ENCODE results near the gene C1orf159.
"Not testable (repeated sequence)": the region's sequence is repeated elsewhere in the genome, so short reads cannot be mapped to it uniquely, and the experiment has no call there.

C1orf159 gene

GRCh38 chr1:1116701-1117468, 996 bp upstream of the C1orf159 start:
- DNase-seq: peak in 1 of 2 experiments; percentile 28

- DNase-seq: no peak
These were observed 628 bp downstream of the C1orf159 start for GRCh38 chr1:1115136-1115785.

GRCh38 chr1:1114431-1114830, 1.5 kb downstream of the C1orf159 start:
- DNase-seq: no peak

- no peak for DNase-seq
These were observed 3.5 kb downstream of the C1orf159 start for GRCh38 chr1:1112237-1112985.

GRCh38 chr1:1111516-1112236, 4.2 kb downstream of the C1orf159 start:
- DNase-seq: no peak

GRCh38 chr1:1110561-1110971, 5.3 kb downstream of the C1orf159 start:
- DNase-seq: no peak

- no peak for DNase-seq
These were observed 6.1 kb downstream of the C1orf159 start for GRCh38 chr1:1109743-1110142.

GRCh38 chr1:1106510-1107221, 9.2 kb downstream of the C1orf159 start:
- no peak for DNase-seq

- DNase-seq: not testable (repeated sequence)
These were observed 11.7 kb downstream of the C1orf159 start for GRCh38 chr1:1104152-1104551.

GRCh38 chr1:1101503-1101902, 14.4 kb downstream of the C1orf159 start:
- no peak for DNase-seq

GRCh38 chr1:1100296-1100695, 15.6 kb downstream of the C1orf159 start:
- DNase-seq: no peak

- no peak for DNase-seq
These were observed 16.2 kb downstream of the C1orf159 start for GRCh38 chr1:1099506-1100183.

GRCh38 chr1:1098681-1099421, 17.0 kb downstream of the C1orf159 start:
- DNase-seq: no peak

- DNase-seq: not testable (repeated sequence)
These were observed 19.8 kb downstream of the C1orf159 start for GRCh38 chr1:1096136-1096535.

GRCh38 chr1:1094981-1095380, 20.9 kb downstream of the C1orf159 start:
- DNase-seq: no peak

GRCh38 chr1:1093610-1093943, 22.3 kb downstream of the C1orf159 start:
- no peak for DNase-seq

- no peak for DNase-seq
These were observed 22.8 kb downstream of the C1orf159 start for GRCh38 chr1:1092894-1093609.

GRCh38 chr1:1092149-1092855, 23.6 kb downstream of the C1orf159 start:
- DNase-seq: no peak

- no peak for DNase-seq
These were observed 24.3 kb downstream of the C1orf159 start for GRCh38 chr1:1091344-1092148.

All from NCI-H446 (cell line).